MCF 10A (cell line): ENCODE results near the gene MTOR. TPM values are rescaled to one million over a fixed set of nuclear protein-coding genes. Genes with fewer than 3 reads are reported as not detected.

Experiments used
- BruUV-seq: library from RNA; stranded (reverse); fragments of 400-500 nt; replicated peaks from 2 replicates; lab custom pipeline; 2021; lab: Mats Ljungman, UMichigan
- CTCF ChIA-PET: fragments of 300-600 bp; sonication (Branson Sonifier 250); formaldehyde crosslinking; extraction: SDS; loops from one replicate; lab custom pipeline; 2021; ENCODE audit warnings: antibody characterized with exemption, inconsistent platforms; lab: Yijun Ruan, JAX
- POLR2A ChIA-PET: fragments of 300-600, 350-650 bp; sonication (Branson Sonifier 250); formaldehyde crosslinking; extraction: SDS; loops from one replicate; lab custom pipeline; 2020; ENCODE audit warnings: antibody characterized with exemption, inconsistent platforms; lab: Yijun Ruan, JAX
- DNase-seq: peaks from one replicate; pipeline ENCODE4 v3.0.0-alpha.2; 2018; ENCODE audit not compliant: unreplicated experiment
- H3K27ac Mint-ChIP-seq: one replicate; pipeline ENCODE4 v1.8.0; 2022; ENCODE audit warnings: mild to moderate bottlenecking, low read depth, mixed read lengths; ENCODE audit not compliant: unreplicated experiment
- H3K27me3 Mint-ChIP-seq: one replicate; pipeline ENCODE4 v1.8.0; 2022; ENCODE audit warnings: mixed read lengths; ENCODE audit not compliant: insufficient read depth, unreplicated experiment
- H3K36me3 Mint-ChIP-seq: one replicate; pipeline ENCODE4 v1.8.0; 2022; ENCODE audit warnings: mild to moderate bottlenecking, moderate library complexity, mixed read lengths; ENCODE audit not compliant: insufficient read depth, unreplicated experiment
- H3K4me1 Mint-ChIP-seq: one replicate; pipeline ENCODE4 v1.8.0; 2022; ENCODE audit warnings: mixed read lengths; ENCODE audit not compliant: insufficient read depth, unreplicated experiment
- H3K4me3 Mint-ChIP-seq: one replicate; pipeline ENCODE4 v1.8.0; 2022; ENCODE audit warnings: mild to moderate bottlenecking, moderate library complexity, mixed read lengths; ENCODE audit not compliant: unreplicated experiment
- H3K9me3 Mint-ChIP-seq: one replicate; pipeline ENCODE4 v1.8.0; 2022; ENCODE audit warnings: mixed read lengths; ENCODE audit not compliant: unreplicated experiment
- CTCF ChIP-seq: fragments of 200-600 bp; IDR thresholded peaks from one replicate; pipeline ENCODE4 v1.8.0; 2022; ENCODE audit warnings: antibody characterized with exemption, mild to moderate bottlenecking; ENCODE audit not compliant: unreplicated experiment
- intact Hi-C: fragments of 100-400 bp; cut with micrococcal nuclease; formaldehyde crosslinking; loops from 2 replicates; pipeline ENCODE4 v1.14.1; 2022
- total RNA-seq: library from RNA; stranded (reverse); gene quantifications from 2 replicates; pipeline ENCODE4 v1.2.3, GENCODE V29; 2022

Gene MTOR
- total RNA-seq, 1 experiment from 2014 or later: 45.9 TPM

- no peak overlapping the region for H3K4me3 Mint-ChIP-seq
- BruUV-seq: no TSS peak
- no peak for TF ChIP-seq CTCF
- peaks cover 17% of the 10 kb centered on the region for H3K4me1 Mint-ChIP-seq
- ChIA-PET CTCF (interaction anchor here (1.1 to 1.2 kb wide), 2 partner anchors 11 to 98 kb away, joined by 3 to 5 read pairs; no protein-coding TSS in a partner anchor), POLR2A (interaction anchor here (1.8 kb wide), 1 partner anchor 75 kb away, joined by 5 read pairs; the partner anchor contains the start of gene SRM)
- no peak for DNase-seq
- intact Hi-C loops: no loop called here
- peaks cover 74% of the 10 kb centered on the region for H3K36me3 Mint-ChIP-seq
- no peaks in the 10 kb centered on the region for H3K27me3 Mint-ChIP-seq
- H3K9me3 Mint-ChIP-seq: no peaks in the 10 kb centered on the region
- no peak overlapping the region for H3K27ac Mint-ChIP-seq
These were observed 127.5 kb downstream of the MTOR start for GRCh38 chr1:11134898-11135266.

GRCh38 chr1:11134251-11134897 is 128.0 kb downstream of the MTOR start:
- intact Hi-C loops: no loop called here
- Mint-ChIP-seq H3K36me3 (peaks cover 76% of the 10 kb centered on the region), H3K27ac (peak overlapping the region; percentile 14), H3K4me3 (no peak overlapping the region), H3K9me3 (no peaks in the 10 kb centered on the region), H3K4me1 (peaks cover 17% of the 10 kb centered on the region), H3K27me3 (no peaks in the 10 kb centered on the region)
- peak; percentile 49 for DNase-seq
- no peak for TF ChIP-seq CTCF
- BruUV-seq: no TSS peak
- ChIA-PET CTCF (interaction anchor here (1.1 to 1.2 kb wide), 2 partner anchors 11 to 97 kb away, joined by 3 to 5 read pairs; no protein-coding TSS in a partner anchor), POLR2A (interaction anchor here (0.6 to 1.8 kb wide), 2 partner anchors 25 to 74 kb away, joined by 4 to 5 read pairs; partner anchors contain the start of gene SRM)

- TF ChIP-seq CTCF: no peak
- BruUV-seq: no TSS peak
- Mint-ChIP-seq H3K36me3 (peaks cover 75% of the 10 kb centered on the region), H3K4me3 (no peak overlapping the region), H3K9me3 (no peaks in the 10 kb centered on the region), H3K27ac (no peak overlapping the region), H3K27me3 (no peaks in the 10 kb centered on the region), H3K4me1 (peaks cover 11% of the 10 kb centered on the region)
- intact Hi-C loops: no loop called here
- no peak for DNase-seq
- POLR2A ChIA-PET: no interaction called here
- CTCF ChIA-PET: interaction anchor here (0.6 to 1.3 kb wide), 2 partner anchors 10 to 111 kb away, joined by 3 read pairs; no protein-coding TSS in a partner anchor
These were observed 129.6 kb downstream of the MTOR start for GRCh38 chr1:11132563-11133293.

DNA sequence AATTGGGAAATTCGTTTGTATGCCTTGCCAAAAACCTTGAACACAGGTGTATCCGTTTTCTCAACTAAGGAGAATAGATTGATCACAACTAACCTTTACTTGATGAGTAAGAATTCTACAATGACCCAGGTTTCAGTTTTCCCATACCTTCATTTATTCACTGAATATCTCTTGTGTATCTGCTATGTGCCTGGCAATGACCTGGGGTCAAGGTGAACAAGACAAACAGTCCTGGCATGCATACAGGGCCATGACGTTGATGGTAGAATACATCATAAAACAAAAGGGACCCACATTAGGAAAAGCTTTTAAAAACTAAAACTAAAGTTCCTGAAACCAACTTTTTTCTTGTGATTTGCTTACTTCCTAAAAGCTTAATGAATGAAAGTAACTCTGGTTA is 130.5 kb downstream of the MTOR start:
- POLR2A ChIA-PET: interaction anchor here (0.5 to 1.1 kb wide), 2 partner anchors 41 to 258 kb away, joined by 3 read pairs; no protein-coding TSS in a partner anchor
- Mint-ChIP-seq H3K4me1 (peaks cover 11% of the 10 kb centered on the region), H3K4me3 (no peak overlapping the region), H3K27me3 (no peaks in the 10 kb centered on the region), H3K9me3 (no peaks in the 10 kb centered on the region), H3K36me3 (peaks cover 78% of the 10 kb centered on the region), H3K27ac (no peak overlapping the region)
- CTCF ChIA-PET: interaction anchor here (0.6 to 1.3 kb wide), 2 partner anchors 11 to 112 kb away, joined by 3 read pairs; no protein-coding TSS in a partner anchor
- no peak for TF ChIP-seq CTCF
- intact Hi-C loops: no loop called here
- BruUV-seq: no TSS peak
- no peak for DNase-seq
